OCI-LY7 (cell line): ENCODE measurements around the gene TBC1D5. TPM values are rescaled to one million over a fixed set of nuclear protein-coding genes. Genes with fewer than 3 reads are reported as not detected.
A peak's percentile ranks its signal among the peaks of the same experiment; 100 is the strongest.

Experiments used
- BruUV-seq: library from RNA; stranded (reverse); fragments of 400-500 nt; replicated peaks from 2 replicates; lab custom pipeline; 2021; lab: Mats Ljungman, UMichigan
- CTCF ChIA-PET: fragments of 300-600 bp; sonication (Branson Sonifier 250); formaldehyde crosslinking; loops from one replicate; lab custom pipeline; 2022; ENCODE audit warnings: antibody characterized with exemption; ENCODE audit not compliant: unreplicated experiment; lab: Charles Lee
- POLR2A ChIA-PET: fragments of 300-600 bp; sonication (Branson Sonifier 250); formaldehyde crosslinking; loops from one replicate; lab custom pipeline; 2022; ENCODE audit warnings: antibody characterized with exemption; lab: Charles Lee
- DNase-seq: peaks from one replicate; pipeline ENCODE4 v3.0.0-alpha.2; 2015; ENCODE audit warnings: low spot score
- H2AFZ ChIP-seq: fragments of 200-600 bp; sonication (generic), shearing (Covaris generic); 2 replicates; pipeline ENCODE4 v1.6.1; 2014; ENCODE audit warnings: mild to moderate bottlenecking, antibody characterized with exemption, low read length, moderate library complexity
- H3K27ac ChIP-seq: fragments of 200-600 bp; sonication (generic); 2 replicates; pipeline ENCODE4 v1.5.1; 2014; ENCODE audit warnings: mixed run types, low read depth, mild to moderate bottlenecking, moderate library complexity, low read length, inconsistent platforms; ENCODE audit not compliant: poor library complexity, severe bottlenecking
- H3K36me3 ChIP-seq: fragments of 200-600 bp; sonication (generic); 2 replicates; pipeline ENCODE4 v1.6.1; 2014; ENCODE audit warnings: mild to moderate bottlenecking, antibody characterized with exemption, low read length, moderate library complexity, mixed read lengths; ENCODE audit not compliant: insufficient read depth
- H3K4me1 ChIP-seq: fragments of 200-600 bp; sonication (generic); 2 replicates; pipeline ENCODE4 v1.5.1; 2014; ENCODE audit warnings: mild to moderate bottlenecking, low read length; ENCODE audit not compliant: insufficient read depth, poor library complexity, severe bottlenecking
- H3K4me2 ChIP-seq: fragments of 200-600 bp; sonication (generic); 2 replicates; pipeline ENCODE4 v1.6.1; 2014; ENCODE audit warnings: mild to moderate bottlenecking, low read length
- H3K4me3 ChIP-seq: fragments of 200-600 bp; sonication (generic); 2 replicates; pipeline ENCODE4 v1.5.1; 2014; ENCODE audit warnings: mild to moderate bottlenecking, low read depth, low read length; ENCODE audit not compliant: poor library complexity, severe bottlenecking
- H3K79me2 ChIP-seq: fragments of 200-600 bp; sonication (generic); 2 replicates; pipeline ENCODE4 v1.6.1; 2016; ENCODE audit warnings: low read depth, mild to moderate bottlenecking, low read length, moderate library complexity, mixed read lengths; ENCODE audit not compliant: insufficient read depth
- H3K9me2 ChIP-seq: fragments of 200-600 bp; sonication (generic); 2 replicates; pipeline ENCODE4 v1.6.1; 2016; ENCODE audit warnings: mild to moderate bottlenecking, low read length, mixed read lengths; ENCODE audit not compliant: insufficient read depth
- H3K9me3 ChIP-seq: fragments of 200-600 bp; sonication (generic); 2 replicates; pipeline ENCODE4 v1.6.1; 2014; ENCODE audit warnings: mild to moderate bottlenecking, mixed run types, low read length, mixed read lengths
- H4K20me1 ChIP-seq: fragments of 200-600 bp; sonication (generic); 2 replicates; pipeline ENCODE4 v1.6.1; 2014; ENCODE audit warnings: mild to moderate bottlenecking, antibody characterized with exemption, low read length, moderate library complexity, mixed read lengths; ENCODE audit not compliant: insufficient read depth
- EZH2phosphoT487 ChIP-seq: fragments of 200-600 bp; sonication (generic); IDR thresholded peaks from 2 replicates; pipeline ENCODE4 v1.6.1; 2018; ENCODE audit warnings: low read depth, borderline replicate concordance, mild to moderate bottlenecking, mixed run types, antibody characterized with exemption, low read length, moderate library complexity, mixed read lengths
- intact Hi-C: fragments of 100-400 bp; cut with micrococcal nuclease; formaldehyde crosslinking; loops from one replicate; pipeline ENCODE4 v1.10.0; 2022; ENCODE audit not compliant: unreplicated experiment
- total RNA-seq, 2 experiments: library from RNA; depleted of rRNA in 1 of 2; stranded (reverse); fragments of >200 nt in 1 of 2; shearing (Covaris generic) in 1 of 2; gene quantifications; 2 replicates each; pipeline ENCODE4 v1.2.3, GENCODE V29; 2014 to 2022
- TF ChIP-seq, protein P1 (sequence below): fragments of 200-600 bp; sonication (generic); conservative IDR thresholded peaks from 2 replicates; pipeline ENCODE4 v1.5.1; 2014; ENCODE audit warnings: mild to moderate bottlenecking, antibody characterized with exemption, low read length, moderate library complexity, mixed read lengths

The TBC1D5 gene
- total RNA-seq, 2 experiments from 2014 or later = 78.5 to 82.4 TPM

GRCh38 chr3:17755836-17756235 is 13.4 kb upstream of the TBC1D5 start:
- peak; percentile 49 for DNase-seq
- CTCF ChIA-PET = no interaction called here
- Histone ChIP-seq H4K20me1 (no peaks in the 10 kb centered on the region), H3K79me2 (no peaks in the 10 kb centered on the region), H3K9me3 (no peaks in the 10 kb centered on the region), H3K4me2 (peak overlapping the region; percentile 15; the same call in 1 of the 2 replicates), H2AFZ (no peak overlapping the region), H3K4me1 (peaks cover 12% of the 10 kb centered on the region), H3K36me3 (no peaks in the 10 kb centered on the region), H3K27ac (no peak overlapping the region), H3K9me2 (no peaks in the 10 kb centered on the region), H3K4me3 (no peak overlapping the region)
- no TSS peak for BruUV-seq
- TF ChIP-seq, protein P1, sequence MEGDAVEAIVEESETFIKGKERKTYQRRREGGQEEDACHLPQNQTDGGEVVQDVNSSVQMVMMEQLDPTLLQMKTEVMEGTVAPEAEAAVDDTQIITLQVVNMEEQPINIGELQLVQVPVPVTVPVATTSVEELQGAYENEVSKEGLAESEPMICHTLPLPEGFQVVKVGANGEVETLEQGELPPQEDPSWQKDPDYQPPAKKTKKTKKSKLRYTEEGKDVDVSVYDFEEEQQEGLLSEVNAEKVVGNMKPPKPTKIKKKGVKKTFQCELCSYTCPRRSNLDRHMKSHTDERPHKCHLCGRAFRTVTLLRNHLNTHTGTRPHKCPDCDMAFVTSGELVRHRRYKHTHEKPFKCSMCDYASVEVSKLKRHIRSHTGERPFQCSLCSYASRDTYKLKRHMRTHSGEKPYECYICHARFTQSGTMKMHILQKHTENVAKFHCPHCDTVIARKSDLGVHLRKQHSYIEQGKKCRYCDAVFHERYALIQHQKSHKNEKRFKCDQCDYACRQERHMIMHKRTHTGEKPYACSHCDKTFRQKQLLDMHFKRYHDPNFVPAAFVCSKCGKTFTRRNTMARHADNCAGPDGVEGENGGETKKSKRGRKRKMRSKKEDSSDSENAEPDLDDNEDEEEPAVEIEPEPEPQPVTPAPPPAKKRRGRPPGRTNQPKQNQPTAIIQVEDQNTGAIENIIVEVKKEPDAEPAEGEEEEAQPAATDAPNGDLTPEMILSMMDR = no peak
- TF ChIP-seq EZH2phosphoT487 = no peak
- intact Hi-C loops = no loop called here
- POLR2A ChIA-PET = no interaction called here

DNA sequence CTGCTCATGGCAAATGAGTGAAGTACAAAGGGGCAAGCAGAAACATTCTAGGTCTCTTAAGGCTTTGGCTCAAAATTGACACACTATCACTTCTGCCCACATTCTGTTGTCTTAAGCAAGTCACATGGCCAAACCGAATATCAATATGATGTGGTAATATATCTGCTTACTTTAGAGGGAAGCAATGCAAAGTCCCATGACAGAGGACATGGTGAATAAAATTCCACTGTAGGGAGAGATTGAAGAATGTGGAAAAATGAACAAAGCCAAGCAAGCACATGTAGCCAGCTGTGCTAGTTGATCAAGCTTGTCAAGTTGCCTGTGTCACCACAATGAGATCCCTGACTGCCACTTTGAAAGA is 11.2 kb upstream of the TBC1D5 start:
- CTCF ChIA-PET = no interaction called here
- H3K27ac ChIP-seq = no peak overlapping the region

More for the DNA sequence above, 11.2 kb upstream of the TBC1D5 start:
- DNase-seq = no peak
- Histone ChIP-seq H3K9me2 (no peaks in the 10 kb centered on the region), H3K4me3 (no peak overlapping the region), H3K9me3 (no peaks in the 10 kb centered on the region), H3K4me2 (no peak overlapping the region), H3K4me1 (peaks cover 25% of the 10 kb centered on the region), H2AFZ (no peak overlapping the region), H3K36me3 (no peaks in the 10 kb centered on the region), H3K79me2 (no peaks in the 10 kb centered on the region), H4K20me1 (no peaks in the 10 kb centered on the region)
- POLR2A ChIA-PET = interaction anchor here (0.6 to 1.5 kb wide), 4 partner anchors 9 to 213 kb away, joined by 3 to 7 read pairs (median 4); partner anchors contain the start of gene TBC1D5
- TF ChIP-seq, protein P1 = no peak
- TF ChIP-seq EZH2phosphoT487 = no peak
- intact Hi-C loops = no loop called here
- no TSS peak for BruUV-seq
